ENCODE data around the gene RHBDL3.
"Not testable (repeated sequence)": the region's sequence is repeated elsewhere in the genome, so short reads cannot be mapped to it uniquely, and the experiment has no call there.

RHBDL3 gene, protein sequence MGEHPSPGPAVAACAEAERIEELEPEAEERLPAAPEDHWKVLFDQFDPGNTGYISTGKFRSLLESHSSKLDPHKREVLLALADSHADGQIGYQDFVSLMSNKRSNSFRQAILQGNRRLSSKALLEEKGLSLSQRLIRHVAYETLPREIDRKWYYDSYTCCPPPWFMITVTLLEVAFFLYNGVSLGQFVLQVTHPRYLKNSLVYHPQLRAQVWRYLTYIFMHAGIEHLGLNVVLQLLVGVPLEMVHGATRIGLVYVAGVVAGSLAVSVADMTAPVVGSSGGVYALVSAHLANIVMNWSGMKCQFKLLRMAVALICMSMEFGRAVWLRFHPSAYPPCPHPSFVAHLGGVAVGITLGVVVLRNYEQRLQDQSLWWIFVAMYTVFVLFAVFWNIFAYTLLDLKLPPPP

DNA sequence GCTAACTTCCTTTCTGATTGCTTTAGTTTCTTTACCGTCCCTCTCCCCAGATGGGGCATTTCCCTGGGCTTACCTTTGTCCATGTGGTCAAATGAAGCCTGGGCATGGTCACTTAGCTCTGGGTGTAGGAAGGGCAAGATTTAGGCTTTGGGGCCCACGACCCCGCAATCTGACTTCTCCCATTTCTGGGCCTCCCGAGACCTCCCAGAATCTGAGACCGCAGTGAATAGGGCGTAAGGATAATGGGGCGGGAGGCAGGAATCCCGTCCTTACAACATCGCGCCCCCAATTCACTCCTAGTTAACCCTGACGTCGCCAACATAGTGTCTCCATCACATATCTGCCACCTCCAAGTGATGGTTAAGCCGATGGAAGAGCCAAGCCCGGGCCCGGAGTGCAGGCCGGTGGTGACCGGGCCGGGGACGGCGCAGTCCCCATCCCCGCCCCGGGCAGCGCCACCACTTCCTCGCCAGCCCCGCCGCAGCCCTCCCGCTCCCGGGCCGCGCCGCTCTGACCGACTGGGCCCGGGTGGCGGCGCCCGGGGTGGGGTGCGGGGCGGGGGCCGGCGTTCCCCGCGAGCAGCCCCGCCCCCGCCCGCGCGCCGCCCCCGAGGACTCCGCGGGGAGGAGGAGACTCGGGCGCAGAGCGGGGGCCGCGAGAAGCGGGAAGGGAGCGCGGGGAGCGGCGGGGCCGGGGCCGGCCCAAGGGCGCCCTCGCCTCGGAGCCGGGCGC, at the start of gene RHBDL3:
Gene RHBDL3 (plus strand): TSS at position 641 of the 732 bp plus-strand sequence. CDS start 358 bp downstream, outside the sequence.
- peak; percentile 30 for DNase-seq

DNA sequence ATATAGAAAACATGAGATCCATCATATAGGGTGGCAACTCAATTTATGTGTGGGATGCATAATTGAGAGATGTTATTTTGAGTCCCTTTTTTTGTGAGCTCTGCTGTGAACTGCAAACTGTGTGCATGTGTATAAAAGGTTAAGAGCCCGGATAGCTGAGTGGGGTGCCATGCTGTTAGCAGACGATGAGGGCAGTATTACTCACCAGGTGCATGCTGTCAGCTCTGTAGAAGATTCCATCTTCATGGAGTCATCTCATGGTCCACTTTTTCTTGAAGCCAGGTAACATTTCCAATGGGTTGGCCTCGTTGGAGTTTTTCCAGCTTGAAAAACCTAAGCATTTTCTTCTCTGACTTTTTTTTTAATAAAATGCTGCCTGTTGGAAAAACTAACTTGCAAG, 43.0 kb upstream of the RHBDL3 start:
- no peak for DNase-seq

DNA sequence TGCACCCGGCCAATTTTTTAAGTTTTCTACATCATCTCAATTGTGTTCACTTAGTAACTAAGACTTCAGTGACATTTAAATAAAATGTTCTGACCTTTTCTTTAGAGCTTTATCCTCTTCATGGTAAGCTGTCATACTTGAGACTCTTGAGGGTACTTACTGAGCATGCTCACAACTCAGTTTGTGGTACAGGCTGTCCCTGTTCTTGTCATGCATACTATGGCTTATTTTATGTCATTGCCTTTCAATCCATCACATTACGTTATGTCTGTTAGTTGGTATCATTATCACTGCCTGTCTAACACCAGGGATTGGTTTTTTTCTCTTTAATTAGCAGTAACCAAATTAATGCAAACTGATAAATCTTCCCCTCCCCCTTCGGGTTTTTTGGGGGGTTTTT, 41.9 kb upstream of the RHBDL3 start:
- no peak for DNase-seq

DNA sequence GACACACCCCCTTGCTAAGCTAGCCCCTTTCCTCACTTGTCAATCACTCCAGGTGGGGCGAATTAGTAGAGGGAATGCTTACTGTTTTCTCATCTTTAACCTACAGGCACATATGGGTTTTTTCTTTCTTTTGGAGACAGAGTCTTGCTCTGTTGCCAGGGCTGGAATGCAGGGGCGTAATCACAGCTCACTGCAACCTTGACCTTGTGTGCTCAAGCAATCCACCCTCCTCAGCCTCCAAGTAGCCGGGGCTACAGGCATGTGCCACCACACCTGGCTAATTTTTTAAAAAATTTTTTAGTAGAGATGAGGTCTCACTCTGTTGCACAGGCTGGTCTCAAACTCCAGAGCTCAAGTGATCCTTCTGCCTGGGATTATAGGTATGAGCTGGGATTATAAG, 38.7 kb upstream of the RHBDL3 start:
- no peak for DNase-seq

DNA sequence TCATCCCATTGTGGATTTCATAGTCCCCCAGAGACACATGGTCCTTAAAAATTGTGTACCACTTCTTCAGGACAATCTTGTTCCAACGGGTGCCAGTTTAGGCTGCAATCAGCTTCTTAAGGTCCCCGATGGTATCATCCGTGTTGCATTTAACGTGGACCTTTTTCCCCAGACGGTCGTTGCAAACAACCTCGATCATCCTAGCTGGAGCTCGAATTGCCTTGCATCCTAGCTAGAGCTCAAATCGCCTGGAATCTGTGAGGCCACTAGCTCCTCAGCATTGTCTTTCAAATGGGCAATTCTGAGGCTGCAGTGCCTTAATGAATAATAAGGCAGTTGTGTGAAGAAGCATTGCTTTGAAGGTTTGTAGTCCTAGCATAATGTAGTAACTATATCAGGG, 37.7 kb upstream of the RHBDL3 start:
- no peak for DNase-seq

DNA sequence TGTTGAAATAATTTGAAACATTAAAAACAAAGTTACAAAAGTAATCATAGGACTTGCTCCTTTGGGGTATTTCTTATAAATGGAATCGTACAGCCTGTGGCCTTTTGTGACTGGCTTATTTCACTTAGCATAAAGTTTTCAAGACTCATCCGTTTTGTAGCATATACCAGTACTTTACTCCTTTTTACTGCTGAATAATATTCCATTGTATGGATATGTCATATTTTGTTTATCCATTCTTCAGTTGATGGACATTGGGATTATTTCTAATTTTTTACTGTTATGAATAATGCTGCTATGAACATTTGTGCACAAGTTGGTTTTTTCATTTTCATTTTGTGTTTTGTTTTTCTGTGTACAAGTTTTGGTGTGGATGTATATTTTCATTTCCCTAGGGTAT, 30.0 kb upstream of the RHBDL3 start:
- no peak for DNase-seq

DNA sequence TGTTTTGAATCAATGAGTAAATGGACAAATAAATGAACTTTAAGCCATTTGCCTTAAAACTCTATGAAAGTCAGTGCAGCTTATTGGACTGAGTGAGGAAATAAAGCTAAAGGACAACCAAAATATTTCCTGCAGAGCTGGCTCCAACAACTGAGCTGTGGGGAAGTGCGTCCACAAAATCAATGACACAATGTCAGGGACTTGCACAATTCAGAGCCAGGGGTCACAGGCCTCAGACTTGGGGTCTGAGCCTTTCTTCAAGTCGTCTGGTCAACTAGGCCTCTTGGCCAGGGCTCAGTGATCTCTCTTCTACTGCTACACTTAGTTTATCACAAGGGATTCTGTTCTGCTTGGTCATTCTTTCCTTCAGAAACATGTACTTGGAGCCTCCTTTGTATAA, 26.2 kb upstream of the RHBDL3 start:
- no peak for DNase-seq

DNA sequence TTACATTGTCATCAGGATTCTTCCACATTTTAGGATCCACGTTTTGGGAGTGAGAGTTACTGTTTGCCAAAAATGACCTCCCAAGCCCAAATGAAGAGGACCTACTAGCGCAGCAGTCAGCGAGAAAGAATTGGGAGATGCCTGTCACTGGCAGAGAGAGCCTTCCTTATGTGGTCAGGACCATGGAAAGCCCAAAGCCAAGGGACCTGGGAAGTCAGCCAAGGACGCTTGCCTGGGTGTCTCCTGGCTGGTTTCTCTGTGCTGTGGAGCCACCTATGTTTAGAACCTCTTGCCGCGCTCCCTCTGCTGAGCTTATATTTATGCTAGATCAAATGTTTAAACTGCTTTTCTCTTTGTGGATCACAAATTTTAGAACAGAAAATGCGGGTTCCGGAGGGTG, 24.9 kb upstream of the RHBDL3 start:
- no peak for DNase-seq

DNA sequence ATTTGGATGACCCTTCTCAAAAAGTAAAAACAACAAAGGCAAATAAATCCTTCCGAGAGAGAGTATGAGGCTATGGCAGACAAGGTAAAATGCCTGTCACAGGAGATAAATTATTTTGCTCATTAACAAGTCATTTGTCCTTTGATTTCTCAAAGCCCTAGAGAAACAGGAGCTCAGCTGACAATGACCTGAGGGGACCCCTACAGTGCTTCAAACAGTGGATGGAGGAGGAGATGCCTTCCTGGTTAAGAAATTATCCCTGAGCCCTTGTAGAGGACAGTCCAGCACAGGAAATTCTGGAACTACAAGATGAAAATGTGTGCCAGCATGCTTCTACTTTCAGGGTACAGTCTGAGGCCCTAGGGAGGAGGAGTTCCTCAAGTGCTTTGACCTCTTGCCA, 24.0 kb upstream of the RHBDL3 start:
- DNase-seq = no peak

DNA sequence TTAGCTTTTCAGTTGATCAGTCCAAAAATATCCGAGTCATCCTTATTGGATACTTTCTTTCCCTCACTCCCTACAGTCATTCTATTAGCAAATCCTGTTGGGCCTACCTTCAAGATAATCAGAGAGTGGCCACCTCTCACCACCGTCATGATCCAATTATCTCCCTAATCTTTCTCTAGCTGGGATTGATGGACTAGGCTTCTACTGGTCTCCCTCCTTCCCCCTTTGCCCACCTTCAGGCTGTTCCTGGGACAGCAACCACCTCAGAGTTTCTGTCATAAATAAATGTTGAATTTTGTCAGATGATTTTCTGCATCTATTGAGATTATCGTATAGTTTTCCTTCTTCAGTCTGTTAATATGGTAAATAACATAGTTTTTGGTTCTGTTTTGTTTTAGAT, 16.2 kb upstream of the RHBDL3 start:
- no peak for DNase-seq

DNA sequence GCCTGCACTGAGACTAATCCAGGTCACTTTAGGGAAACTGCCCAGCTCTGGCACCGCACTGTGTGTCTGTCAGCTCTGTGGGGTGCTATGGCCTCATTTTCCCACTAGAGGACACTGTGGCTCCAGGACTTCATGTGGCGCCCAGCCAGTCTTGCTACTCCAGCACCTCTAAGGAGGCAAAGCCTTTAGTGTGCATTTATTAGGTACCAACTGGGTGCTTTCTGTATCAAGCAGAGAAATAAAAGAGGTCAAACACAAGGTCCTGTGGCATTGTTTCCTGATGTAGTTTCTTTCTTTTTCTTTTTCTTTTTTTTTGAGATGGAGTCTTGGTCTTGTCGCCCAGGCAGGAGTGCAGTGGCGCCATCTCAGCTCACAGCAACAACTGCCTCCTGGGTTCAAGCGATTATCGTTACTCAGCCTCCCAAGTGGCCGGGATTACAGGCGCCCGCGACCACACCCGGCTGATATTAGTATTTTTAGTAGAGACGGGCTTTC, 12.5 kb upstream of the RHBDL3 start:
- peak; percentile 68 for DNase-seq

DNA sequence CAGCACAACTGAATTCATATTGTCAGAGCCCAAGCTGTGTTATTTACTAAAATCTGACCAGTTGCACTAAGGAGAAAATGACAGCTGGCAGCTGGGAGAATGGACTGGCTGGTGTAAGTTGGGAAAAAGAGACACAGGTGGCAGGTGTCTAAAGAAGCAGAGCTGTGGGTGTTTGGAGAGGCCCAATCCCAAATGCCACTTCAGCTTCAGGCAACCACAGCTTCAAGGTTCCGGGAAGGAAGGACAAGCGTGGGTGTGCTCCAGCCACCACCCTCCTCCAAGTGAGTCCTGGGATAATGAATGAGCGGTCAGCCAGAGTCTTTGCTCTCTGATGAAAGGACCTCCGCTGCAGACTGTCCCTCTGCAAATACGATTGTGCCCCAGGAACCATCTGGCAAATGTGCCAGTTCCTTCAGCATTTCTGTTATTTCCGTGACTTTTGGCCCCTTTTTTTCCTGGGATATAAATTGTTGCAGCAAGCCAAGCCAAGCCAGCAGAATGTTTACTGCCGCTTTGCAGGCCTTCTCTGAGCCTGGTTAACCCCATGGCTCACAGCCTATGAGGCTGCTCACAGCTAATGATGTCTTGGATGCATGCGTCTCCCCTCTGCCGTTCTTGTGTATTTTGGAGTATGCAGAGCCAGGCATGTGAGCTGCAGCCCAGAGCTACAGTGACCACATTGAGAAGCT, 9.5 kb upstream of the RHBDL3 start:
- no peak for DNase-seq

DNA sequence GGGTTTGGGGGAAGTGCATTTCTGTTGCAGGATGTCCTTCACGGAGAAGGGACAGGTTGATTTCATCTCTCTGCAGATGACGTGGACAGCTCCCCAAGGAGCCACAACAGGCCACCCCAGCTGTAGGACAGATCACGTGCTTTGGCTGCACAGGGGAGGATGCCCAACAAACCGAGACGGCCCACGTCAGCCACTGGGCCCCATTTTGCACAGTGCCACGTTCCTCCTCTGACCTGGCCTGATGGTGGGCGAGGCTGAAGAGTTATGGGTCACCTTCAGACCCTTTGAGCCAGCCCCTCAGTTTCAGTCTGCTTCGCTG, 9.0 kb upstream of the RHBDL3 start:
- no peak for DNase-seq

DNA sequence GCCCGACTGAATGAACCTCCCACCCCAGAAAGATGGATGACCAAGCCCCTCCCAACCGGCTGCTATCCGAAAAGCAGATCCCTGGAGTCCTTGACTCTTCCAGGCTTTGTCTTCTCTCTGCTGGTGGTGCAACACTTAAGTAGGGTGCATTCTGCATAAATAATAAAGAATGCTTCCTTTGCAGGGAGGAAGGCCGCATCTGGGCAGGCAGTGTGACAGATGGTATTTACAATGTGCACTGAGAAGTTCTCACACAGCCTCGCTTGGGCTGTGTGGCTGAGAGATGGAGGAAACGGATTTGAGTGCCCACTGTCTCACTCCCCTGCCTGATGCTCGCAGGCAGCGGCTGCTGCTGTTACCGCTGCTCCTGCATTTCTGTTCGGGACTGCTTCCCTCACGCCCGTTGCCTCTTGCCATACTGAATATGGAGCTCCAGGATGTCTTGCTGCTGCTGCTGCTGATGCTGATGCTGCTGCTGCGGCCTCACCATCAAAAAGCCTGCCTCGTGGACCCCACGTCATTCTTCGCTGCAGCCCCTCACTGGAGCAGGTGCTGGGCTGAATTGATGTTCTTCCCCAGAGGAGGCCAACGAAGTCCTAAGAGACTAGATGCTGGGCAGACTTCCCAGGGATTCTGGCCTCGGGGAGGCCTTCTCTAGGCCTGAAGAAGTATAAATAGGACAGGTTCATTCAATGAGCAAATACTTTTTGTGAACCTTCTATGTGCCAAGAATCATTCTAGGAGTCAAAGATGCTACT, 7.1 kb upstream of the RHBDL3 start:
- DNase-seq = no peak

DNA sequence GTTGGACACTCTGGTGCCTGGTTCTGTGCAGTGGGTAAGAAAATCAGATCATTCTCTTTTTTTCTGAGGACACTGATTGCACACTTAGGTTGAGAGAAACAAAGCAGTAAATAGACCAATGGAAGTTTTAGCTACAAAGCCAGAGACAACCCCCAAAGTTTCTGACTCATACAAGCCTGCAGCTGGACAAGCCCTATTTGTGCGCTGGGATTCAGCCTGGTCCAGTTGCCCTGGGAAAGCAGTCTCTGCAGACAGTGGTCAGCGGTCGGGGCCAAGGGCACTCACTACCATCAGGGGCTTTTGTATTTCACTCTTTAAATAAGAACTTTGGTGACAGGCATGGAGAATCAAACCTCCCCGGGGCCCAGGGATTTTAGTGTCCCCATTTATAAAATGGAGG, 6.0 kb upstream of the RHBDL3 start:
- DNase-seq = no peak

DNA sequence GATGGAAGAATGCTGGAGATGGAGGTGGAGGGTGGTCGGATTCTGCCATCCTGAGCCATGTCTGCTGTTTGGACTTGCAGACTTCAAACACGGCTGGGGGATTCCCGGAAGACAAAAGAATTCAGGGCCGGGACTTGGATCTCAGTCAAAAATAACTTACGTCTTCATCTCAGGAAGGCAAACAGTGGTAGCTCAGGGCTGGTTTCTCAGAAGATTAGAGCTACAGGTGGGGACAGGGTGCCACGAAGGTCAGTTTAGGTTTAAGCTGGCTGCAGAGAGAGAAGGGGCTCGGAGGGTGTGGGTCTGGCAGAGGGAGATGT, 4.3 kb upstream of the RHBDL3 start:
- DNase-seq = no peak

DNA sequence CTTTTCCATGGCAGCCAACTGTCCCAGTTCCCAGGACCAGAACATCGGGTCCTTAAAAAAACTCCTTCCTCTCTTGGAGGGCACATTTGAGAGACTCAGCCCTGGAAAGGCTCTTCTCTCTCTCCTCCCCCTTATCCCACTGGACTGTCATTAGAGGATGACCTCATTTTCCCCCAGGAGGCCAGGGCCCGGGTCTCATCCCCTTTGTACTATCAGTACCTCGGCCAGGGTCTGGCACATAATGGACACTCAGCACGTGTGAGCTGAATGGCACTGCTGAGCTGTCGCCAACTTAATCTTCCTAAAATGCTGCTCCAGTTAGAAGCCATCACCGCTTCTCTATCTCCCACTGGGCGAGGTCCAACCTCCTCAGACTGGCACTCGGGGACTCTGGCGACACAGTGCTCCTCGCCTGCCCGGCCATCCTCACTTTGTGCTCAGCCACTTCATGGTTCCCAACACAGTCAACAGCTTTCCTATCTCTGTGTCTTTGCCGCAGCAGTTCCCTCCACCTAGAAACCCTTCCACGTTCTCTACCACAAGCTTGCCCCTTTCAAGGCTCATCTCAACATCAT, 3.6 kb upstream of the RHBDL3 start:
- DNase-seq = no peak

DNA sequence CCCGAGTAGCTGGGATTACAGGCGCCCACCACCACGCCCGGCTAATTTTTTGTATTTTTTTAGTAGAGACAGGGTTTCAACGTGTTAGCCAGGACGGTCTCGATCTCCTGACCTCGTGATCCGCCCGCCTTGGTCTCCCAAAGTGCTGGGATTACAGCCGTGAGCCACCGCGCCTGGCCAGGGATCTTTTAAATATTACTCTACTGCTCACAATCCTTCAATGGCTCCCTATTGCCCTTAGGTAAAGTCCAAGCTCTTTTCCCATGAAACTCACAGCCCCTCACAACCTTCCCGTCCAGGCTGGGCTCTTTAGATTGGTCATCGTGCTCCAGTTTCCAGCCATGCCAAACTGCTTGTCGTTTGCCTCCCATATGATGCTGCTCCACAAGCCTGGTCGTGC, 2.1 kb upstream of the RHBDL3 start:
- not testable (repeated sequence) for DNase-seq

DNA sequence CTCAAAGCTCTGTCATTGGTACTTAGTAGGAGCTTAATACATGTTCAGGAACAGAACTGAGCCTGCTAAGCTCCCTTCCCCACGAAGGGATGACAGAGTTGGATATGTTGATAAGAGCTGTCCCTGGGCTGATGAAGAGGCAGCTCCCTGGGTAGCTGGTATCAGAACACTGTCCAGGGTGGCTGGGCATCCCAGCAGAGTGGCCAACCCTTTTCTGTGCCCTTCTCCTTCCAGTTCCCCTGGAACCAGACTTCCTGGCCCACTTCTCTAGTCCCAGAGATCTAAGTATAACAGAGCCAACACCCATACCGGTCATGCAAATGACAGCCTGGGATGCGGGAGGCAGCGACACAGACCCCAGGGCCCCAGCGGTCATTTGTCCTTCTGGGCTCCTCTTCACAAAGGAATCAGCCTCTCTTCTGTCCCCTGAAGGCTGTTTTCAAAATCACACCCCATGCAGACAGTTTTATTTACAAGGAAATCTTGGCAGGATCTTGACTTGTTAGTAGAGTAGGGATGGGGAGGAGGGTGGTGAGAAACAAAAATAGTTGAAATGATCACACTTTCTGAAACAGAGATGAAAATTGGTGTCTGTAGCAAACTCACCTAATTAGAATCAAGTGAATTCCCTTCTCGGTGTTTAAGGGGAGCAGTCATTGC, 1.4 kb upstream of the RHBDL3 start:
- no peak for DNase-seq

DNA sequence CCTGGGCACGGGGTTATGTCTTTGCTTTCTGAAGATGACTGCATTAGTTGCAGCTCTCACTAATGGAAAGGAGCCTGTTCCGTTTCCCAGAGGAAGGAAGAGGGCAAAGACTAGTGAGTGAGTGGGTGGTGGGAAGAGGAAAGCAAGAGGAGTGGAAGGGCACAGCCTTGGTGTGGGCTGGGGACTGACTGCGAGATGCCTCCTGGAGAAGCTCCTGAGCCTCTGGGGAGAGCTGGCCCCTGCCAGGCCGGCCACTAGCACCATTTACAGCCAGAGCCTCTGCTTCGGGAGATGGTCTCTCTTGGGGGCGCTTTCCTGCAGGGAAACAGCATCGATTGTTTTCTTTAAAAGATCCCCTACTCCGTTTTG, 825 bp upstream of the RHBDL3 start:
- no peak for DNase-seq

DNA sequence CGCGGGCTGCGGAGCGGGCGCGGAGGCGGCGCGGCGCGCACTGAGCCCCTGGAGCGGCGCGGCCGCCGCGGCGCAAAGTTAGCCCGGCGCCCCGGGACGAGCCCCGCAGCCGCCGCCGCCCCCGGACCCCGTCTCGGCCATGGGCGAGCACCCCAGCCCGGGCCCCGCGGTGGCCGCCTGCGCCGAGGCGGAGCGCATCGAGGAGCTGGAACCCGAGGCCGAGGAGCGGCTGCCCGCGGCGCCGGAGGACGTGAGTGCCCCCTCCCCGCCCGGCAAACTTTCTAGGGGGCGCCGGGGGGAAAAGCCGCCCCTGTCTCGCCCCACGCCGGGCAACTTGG, 388 bp downstream of the RHBDL3 start:
- DNase-seq = no peak
